Osteocyte (in vitro differentiated cells): Measurements from ENCODE around the gene ANO8. TPM values are rescaled to one million over a fixed set of nuclear protein-coding genes. Genes with fewer than 3 reads are reported as not detected.

ENCODE experiments used
- DNase-seq: peaks from one replicate; pipeline ENCODE4 v3.0.0; 2021; ENCODE audit warnings: mixed read lengths; ENCODE audit not compliant: unreplicated experiment; ENCODE audit errors: extremely low spot score
- H3K27ac Mint-ChIP-seq: one replicate; pipeline ENCODE4 v1.8.0; 2021; ENCODE audit warnings: mild to moderate bottlenecking, mixed read lengths; ENCODE audit not compliant: unreplicated experiment
- H3K27me3 Mint-ChIP-seq: one replicate; pipeline ENCODE4 v1.8.0; 2021; ENCODE audit warnings: mixed read lengths; ENCODE audit not compliant: unreplicated experiment
- H3K36me3 Mint-ChIP-seq: one replicate; pipeline ENCODE4 v1.8.0; 2021; ENCODE audit warnings: mixed read lengths; ENCODE audit not compliant: unreplicated experiment
- H3K4me1 Mint-ChIP-seq: one replicate; pipeline ENCODE4 v1.8.0; 2021; ENCODE audit warnings: mixed read lengths; ENCODE audit not compliant: unreplicated experiment
- H3K4me3 Mint-ChIP-seq: one replicate; pipeline ENCODE4 v1.8.0; 2021; ENCODE audit warnings: mild to moderate bottlenecking, moderate library complexity, mixed read lengths; ENCODE audit not compliant: unreplicated experiment
- H3K9me3 Mint-ChIP-seq: one replicate; pipeline ENCODE4 v1.8.0; 2021; ENCODE audit warnings: mixed read lengths; ENCODE audit not compliant: unreplicated experiment
- total RNA-seq: library from RNA; stranded (reverse); gene quantifications from 2 replicates; pipeline ENCODE4 v1.2.1, GENCODE V29; 2021
- TF ChIP-seq, protein P1 (sequence below): fragments of 200-600 bp; sonication (generic); IDR thresholded peaks from 2 replicates; pipeline ENCODE4 v1.5.0; 2021; ENCODE audit warnings: antibody characterized with exemption, mild to moderate bottlenecking, moderate library complexity

The ANO8 gene
- total RNA-seq, 1 donor from 2014 or later: 21.9 TPM

DNA sequence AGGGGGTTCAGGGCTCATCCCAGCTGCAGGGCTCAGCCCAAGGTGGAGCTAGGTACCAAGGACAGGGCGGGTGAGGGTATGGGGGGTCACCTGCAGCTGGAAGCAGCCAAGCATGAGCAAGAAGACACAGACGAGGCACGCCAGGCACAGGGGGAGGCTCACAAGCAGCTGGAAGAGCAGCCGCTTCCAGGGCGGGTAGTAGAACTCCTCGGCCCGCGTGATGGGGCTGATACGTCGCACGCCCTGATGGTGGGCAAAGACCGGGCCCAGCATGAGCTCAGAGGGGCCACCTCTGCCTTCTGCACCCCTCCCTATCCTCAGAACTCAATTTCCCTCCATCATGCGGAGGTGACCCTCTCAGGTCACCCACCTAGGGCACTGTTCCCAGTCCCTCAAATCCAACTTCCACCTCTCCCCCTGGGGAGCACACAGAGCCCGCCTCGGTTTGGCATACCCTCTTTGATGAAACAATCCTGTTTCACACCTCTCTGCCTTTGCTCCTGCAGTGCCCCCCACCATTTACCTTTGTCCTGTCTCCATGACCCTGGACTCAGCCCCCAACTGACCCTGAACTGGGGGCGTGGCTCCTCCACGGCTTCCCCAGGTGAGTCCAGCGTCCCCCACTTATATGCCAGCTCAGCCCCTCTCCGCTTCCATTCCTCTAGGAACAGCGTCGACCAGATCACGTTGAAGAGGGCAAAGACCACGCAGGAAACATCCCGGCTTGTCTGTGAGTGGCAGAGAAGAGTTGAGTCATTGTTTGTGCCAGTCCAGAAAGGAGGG is 4.2 kb downstream of the ANO8 start:
- Mint-ChIP-seq H3K27ac (no peak overlapping the region), H3K4me1 (peaks cover 13% of the 10 kb centered on the region), H3K4me3 (no peak overlapping the region), H3K9me3 (no peaks in the 10 kb centered on the region), H3K36me3 (no peaks in the 10 kb centered on the region), H3K27me3 (no peaks in the 10 kb centered on the region)
- TF ChIP-seq, protein P1, sequence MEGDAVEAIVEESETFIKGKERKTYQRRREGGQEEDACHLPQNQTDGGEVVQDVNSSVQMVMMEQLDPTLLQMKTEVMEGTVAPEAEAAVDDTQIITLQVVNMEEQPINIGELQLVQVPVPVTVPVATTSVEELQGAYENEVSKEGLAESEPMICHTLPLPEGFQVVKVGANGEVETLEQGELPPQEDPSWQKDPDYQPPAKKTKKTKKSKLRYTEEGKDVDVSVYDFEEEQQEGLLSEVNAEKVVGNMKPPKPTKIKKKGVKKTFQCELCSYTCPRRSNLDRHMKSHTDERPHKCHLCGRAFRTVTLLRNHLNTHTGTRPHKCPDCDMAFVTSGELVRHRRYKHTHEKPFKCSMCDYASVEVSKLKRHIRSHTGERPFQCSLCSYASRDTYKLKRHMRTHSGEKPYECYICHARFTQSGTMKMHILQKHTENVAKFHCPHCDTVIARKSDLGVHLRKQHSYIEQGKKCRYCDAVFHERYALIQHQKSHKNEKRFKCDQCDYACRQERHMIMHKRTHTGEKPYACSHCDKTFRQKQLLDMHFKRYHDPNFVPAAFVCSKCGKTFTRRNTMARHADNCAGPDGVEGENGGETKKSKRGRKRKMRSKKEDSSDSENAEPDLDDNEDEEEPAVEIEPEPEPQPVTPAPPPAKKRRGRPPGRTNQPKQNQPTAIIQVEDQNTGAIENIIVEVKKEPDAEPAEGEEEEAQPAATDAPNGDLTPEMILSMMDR: no peak
- no peak for DNase-seq

DNA sequence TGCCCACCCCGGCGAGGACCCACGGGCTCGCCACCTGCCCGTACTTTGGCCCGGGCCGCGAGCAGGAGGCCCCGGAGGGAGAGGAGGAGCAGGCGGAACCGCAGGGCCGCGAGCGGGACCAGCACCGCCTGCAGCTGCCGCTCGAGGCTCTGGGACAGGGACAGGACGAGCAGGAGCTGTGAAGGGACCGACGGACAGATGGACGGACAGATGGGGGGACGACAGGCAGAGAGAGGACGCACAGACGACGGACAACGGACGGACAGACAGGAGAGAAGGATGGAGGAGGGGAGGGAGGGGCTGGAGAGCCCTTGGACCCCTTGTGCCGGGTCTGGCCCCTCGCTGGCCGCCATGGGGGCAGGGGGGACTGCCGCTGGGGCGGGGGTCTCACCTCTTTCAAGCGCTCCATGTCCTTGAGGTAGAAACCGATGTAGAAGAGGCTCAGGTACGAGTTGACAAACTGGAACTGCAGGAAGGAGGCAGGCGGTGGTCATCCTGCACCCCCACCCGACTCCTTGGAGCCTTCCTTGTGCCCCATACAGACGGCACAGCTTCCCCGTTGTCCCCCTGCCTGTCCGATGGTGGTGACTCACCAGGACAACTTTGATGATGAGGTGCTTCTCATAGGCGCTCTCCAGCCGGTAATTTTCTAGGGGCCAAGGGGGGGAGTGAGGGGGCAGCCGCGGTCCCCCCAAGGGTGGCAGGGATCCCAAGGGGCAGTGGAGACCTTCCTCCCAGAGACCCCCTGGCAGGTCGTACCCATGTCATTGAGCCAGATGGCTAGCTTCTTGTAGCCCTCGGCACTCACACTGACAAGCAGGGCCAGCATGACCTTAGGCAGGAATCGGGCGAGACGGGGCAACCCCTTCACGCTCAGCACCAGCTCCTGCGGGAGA is 5.0 kb downstream of the ANO8 start:
- TF ChIP-seq, protein P1: no peak
- H3K9me3 Mint-ChIP-seq: no peaks in the 10 kb centered on the region
- no peak overlapping the region for H3K4me3 Mint-ChIP-seq
- H3K4me1 Mint-ChIP-seq: peaks cover 5% of the 10 kb centered on the region
- no peaks in the 10 kb centered on the region for H3K27me3 Mint-ChIP-seq
- no peaks in the 10 kb centered on the region for H3K36me3 Mint-ChIP-seq
- DNase-seq: no peak
- H3K27ac Mint-ChIP-seq: no peak overlapping the region

- H3K36me3 Mint-ChIP-seq: no peaks in the 10 kb centered on the region
- H3K9me3 Mint-ChIP-seq: no peaks in the 10 kb centered on the region
- no peaks in the 10 kb centered on the region for H3K27me3 Mint-ChIP-seq
- H3K4me1 Mint-ChIP-seq: peaks cover 3% of the 10 kb centered on the region
- TF ChIP-seq, protein P1: no peak
- H3K4me3 Mint-ChIP-seq: no peak overlapping the region
- DNase-seq: no peak
- H3K27ac Mint-ChIP-seq: no peak overlapping the region
These were observed 5.9 kb downstream of the ANO8 start for GRCh38 chr19:17328517-17329365.

GRCh38 chr19:17327654-17328516 is 6.8 kb downstream of the ANO8 start:
- TF ChIP-seq, protein P1: no peak
- Mint-ChIP-seq H3K27ac (no peak overlapping the region), H3K36me3 (no peaks in the 10 kb centered on the region), H3K9me3 (no peaks in the 10 kb centered on the region), H3K27me3 (no peaks in the 10 kb centered on the region), H3K4me3 (no peak overlapping the region), H3K4me1 (peaks cover 3% of the 10 kb centered on the region)
- DNase-seq: no peak
